Measurements from ENCODE around the gene MRPL33.
A peak's percentile ranks its signal among the peaks of the same experiment; 100 is the strongest.

MRPL33 gene

DNA sequence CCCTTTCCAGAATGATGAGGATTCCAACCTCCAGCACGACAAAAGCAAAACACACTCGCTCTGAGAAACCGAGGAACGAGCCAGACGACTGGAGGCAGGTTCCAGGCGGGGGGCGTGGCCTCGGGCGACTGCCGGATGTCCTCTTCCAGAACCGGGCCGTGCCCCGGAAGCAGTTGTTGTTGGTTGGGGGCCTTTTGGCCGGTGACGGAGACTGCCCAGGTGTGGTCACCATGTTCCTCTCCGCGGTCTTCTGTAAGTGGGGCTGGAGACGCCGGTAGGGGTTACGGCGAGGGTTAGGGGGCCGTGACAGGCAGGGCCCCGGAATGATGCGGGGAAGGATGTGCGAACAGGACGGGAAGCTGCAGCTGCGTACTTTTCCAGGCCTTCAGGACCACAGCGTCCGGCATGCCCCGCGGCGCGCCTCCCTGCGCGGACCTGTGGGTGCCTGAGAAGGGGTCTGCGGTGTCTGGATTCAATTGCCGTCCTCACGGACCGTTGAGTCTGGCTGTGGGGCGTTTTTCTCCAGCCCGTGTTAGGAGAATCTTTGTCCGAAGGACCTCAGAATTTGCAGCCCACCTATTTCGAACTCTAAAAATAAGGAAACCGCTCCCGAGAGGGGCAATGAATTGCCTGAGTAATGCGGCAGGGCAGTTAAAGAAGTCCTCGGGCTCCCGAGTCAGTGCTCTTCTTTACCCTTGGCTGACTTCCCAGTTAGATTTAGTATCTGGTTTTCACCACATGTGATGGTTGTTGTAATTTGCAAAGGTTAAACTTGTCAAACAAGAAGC is at the start of gene MRPL33:
Gene MRPL33 (plus strand): TSS at position 172 of the 788 bp plus-strand sequence. CDS start 59 bp downstream, at position 231.
- peak; percentile 97 for DNase-seq

DNA sequence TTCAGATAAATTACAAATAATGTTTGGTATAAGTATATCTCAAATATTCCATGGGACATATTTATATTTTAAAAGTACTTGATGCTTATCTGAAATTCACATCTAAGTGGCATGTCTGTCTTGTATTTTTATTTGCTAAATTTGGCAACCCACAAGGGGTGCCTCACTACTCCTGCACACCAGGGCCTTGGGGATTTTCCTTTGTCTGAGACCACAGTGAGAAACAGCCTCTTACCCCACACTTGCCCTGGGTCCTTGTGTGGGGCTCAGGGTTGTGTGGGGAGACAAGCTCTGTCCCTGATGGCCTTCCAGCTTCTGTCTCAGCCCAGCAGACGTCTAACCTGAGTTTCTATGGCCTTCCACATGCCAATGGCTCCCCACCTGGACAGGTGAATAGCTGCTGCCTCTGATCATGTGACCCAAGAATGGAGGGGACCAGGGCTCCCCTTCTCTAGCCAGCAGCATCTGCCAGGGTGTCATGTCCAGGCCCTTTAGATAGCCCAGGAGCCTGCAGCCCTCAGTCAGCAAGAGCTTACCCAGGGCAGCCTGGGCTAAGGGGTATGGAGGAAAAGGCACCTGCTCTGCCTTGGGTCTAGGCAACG is 49.5 kb upstream of the MRPL33 start:
- no peak for DNase-seq

- peak; percentile 82 for DNase-seq
Observed at GRCh38 chr2:27723372-27724144, 48.0 kb upstream of the MRPL33 start.

DNA sequence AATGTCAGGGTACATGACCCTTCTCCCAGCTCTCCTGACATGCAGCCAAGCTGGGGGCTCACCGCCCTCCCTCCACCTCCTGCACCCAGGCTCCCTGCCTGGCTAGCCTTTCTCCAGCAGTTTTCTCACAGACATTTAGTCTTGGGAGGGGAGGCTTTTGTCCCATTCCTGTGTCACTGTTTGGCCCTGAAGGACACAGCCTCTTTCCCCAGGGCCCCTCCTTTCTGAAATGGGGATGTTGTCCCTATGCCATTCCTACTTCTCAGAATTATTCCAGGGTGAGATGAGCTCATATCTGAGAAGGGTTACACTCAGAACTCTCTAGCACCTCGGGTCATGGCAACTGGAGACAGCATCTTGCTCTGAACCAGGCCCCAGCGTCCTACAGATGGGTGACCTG is 47.3 kb upstream of the MRPL33 start:
- DNase-seq: no peak

DNA sequence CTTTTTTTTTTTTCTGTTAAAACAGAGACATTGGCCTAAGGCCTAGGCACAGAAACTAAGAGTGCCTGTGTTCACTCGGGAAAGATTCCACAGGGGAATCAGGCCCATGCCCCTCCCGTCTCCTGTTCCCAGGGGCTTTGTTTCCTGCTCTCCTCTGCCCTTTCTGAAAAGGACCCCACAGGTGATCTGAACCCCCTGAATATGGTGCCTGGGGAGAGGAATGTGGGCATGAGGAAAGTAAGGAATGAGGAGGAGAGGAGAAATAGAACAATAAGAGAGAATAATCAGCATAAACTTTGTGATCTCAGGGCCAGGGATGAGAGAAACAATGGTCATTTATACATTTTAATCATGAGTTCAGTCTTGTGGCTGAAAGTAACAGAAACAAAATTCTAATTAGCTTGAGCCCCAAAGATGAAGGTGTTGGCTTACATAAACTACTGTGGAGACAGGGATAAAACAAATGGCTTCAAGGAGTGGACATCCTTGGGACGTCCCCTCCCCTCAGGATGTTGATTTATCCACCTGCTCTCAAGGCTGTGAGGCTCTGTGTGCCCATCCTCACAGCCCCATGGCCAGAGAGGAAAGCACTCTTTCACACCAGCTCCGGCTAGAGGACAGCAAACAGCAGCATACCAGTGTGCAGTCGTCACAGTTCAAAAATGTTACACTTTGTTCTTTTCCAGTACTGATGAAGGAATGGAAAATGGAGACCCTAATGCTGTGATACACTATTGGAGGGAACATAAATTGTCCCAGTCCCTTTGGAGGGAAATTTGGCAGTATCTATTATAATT is 46.4 kb upstream of the MRPL33 start:
- no peak for DNase-seq

DNA sequence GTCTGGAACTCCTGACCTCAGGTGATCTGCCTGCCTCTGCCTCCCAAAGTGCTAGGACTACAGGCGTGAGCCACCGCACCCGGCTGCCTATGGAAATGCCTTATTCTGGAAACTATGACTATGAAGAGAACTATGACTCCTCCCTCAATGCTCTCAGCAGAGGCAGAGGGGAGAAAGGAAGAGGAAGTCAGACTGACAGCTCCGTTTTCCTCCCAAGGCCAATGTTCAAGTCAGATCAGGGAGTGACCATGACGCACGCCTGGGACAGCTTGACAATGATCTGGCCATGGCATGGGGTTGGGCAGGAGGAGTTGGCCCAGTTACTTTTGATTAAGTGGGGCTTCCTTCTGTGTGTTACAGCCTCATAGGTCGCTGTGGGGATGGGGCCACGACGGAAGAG is 44.3 kb upstream of the MRPL33 start:
- DNase-seq: no peak

- no peak for DNase-seq
Observed at GRCh38 chr2:27728081-27728858, 43.2 kb upstream of the MRPL33 start.

GRCh38 chr2:27729198-27729597 is 42.3 kb upstream of the MRPL33 start:
- no peak for DNase-seq

DNA sequence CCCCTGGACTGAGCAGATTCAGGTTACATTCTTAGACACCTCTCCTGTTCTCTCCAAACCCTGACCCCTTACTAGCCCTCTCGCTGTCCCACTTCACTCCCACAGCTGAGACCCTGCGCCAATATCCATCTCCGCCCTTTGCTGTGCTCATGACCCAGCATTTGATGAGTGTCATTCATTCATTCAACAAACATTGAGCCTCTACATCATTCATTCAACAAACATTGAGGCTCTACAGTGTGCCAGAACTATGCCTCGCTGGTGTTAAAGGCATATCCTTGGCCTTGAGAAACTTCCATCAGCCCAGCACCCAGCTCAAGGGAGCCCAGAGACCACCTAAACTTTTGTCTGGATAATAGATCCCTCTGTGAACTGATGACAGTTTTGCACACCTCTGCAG is 41.9 kb upstream of the MRPL33 start:
- DNase-seq: no peak

DNA sequence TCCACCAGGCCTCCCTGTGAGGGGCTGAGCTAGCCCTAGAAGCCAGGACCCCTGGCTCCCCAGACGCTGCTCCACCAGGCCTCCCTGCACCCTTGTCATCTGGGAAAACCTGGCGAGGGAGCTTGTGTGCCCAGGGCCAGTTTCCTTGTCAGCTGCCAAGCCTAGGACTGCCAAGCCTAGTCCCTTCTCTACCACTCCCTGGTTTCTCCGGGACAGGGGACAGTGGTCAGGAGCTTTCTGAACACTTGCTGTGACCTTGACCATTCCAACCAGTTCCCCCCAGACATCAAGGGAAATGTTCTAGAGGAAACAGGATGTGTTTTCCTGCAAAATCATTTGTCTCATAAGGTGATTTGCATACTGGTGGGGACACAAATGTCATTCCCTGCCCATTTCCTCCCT is 41.3 kb upstream of the MRPL33 start:
- no peak for DNase-seq

DNA sequence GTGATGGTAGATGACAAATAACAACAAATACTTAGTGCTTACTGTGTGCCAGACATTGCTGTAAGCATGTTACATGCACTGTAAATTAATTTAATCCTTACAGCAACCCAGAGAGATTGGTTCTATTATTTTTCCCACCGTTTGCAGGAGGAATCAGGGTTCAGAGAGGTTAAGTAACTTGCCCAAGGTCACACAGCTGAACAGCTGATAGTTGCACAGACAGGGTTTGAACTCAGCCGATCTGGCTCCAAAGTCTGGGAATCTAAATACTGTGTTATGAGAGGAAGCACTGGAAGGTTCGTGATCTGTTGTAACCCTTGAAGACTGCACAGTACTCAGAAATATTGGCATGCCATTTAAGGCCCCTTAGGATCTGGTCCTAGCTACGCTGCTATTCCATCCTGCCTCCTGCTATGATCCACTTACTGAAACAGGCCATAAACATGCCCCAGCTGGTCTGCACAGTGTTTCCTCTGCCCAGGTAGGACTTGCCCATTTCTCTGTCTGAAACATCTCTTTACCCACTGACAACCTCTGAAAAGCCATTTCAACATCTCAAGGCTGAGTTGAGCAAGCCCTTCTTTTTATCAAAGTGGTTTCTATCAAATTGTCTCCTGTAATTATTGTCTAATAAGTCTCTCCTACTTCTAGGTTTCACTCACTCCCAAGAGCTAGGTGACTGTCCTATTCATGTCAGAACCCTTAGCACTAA is 40.4 kb upstream of the MRPL33 start:
- no peak for DNase-seq

DNA sequence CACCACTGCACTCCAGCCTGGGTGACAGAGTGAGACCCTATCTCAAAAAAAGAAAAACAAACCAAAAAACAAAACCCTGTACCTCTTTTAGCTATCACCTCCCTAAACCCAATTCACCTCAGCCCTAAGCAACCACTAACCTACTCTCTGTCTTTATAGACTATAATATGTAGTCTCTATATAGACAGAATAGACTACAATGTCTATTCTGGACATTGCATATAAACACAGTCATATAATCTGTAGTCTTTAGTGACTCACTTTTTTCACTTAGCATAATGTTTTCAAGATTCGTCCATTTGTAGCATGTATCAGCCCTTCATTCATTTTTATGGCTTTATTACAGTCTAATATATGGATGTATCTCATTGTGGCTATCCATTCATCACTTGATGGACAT is 37.2 kb upstream of the MRPL33 start:
- no peak for DNase-seq

DNA sequence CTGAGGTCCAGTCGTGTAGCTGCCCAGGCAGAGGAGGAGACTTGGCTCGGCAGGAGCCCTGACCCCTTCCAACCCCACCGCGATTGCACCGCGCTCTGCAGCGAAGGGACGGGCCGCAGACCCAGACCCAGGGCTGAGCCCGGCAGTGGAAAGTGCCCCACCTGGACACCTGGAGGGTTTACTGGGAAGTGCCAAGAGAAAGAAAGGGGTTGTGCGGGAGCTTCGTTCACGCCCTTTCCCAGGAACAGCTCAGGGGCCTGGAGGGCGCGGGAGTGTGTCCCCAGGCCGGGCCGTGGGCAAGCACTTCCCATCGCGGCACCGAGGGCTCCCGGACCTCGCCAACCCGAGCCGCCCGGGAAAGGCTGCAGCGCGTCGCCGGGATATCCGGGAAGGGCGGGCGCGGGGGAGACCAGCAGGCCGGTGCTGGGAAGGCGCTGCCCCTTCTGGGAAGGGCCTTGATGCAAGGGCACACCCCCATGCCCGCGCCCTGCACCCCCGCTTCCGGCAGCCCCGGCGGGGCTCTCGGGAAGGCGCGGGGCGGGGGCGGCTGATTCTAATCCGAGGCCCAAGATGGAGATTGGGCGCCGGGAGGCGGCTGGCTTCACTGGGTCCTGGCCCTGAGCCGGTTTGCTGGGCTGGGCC is 36.1 kb upstream of the MRPL33 start:
- peak; percentile 21 for DNase-seq

- no peak for DNase-seq
Observed at GRCh38 chr2:27736031-27736889, 35.3 kb upstream of the MRPL33 start.

DNA sequence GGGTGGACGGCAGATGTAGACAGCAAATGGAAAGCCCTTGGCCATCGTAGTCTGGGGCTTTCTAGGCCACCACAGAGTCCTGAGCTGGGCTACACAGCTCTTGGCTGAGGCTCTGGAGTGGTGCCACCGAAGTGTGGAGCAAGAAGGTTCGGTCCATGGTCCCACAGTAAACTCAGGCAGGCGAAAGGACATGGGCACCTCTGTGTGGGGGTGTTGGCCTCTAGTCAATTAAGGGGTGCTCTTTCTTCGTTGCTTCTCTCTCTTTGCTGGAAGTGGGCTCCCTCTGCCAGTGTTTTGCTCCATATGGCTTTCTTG is 34.7 kb upstream of the MRPL33 start:
- DNase-seq: no peak

- DNase-seq: no peak
Observed at GRCh38 chr2:27737676-27738348, 33.7 kb upstream of the MRPL33 start.

DNA sequence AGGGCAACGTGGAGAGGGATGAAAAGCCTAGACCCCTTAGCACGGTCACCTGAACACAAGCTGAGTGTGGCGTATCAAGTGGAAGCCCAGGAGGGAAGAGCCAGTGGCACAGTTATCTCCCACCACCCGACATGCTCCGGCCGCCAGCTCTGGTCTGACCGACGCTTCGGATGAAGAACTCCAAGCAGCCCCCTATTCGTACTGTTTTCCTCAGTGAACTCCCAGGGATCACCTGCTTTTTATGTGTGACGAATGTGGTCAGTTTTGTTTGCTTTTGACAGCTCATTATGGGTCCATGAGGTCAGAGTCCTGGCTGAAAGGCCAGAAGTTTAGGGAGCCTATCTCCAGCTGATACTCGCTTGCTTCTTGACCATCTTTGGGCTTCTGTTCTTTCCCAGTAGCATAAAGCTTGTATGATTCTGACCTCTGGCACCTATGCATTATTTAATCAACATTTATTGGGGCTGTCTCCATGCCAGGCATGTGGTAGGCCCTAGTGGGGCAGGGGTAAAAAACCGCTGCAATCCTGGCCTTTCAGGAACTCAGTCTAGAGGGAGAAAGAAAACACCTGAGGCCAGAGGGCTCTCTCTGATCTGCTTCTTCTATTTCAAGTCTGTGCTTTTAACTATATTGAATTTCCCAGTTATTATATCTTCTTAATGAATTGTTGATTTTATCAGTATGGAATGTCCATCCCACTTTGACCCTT is 33.0 kb upstream of the MRPL33 start:
- DNase-seq: no peak

DNA sequence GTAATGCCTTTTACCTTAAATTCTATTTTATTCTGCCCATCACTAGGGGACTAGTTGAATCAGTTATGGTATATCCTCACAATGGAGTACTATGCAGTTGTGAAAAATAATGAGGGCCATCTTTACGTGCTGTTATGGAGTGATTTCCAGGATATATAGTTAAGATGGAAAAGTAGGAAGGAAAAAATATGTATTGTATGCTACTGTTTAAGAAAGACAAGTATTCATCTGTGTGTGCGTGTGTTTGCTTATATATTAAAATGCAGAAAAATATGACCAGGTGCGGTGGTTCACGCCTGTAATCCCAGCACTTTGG is 32.5 kb upstream of the MRPL33 start:
- DNase-seq: no peak

GRCh38 chr2:27741673-27742072 is 29.8 kb upstream of the MRPL33 start:
- no peak for DNase-seq
